T1000 (cell line): ENCODE data around the gene H3-3A.
"Not testable (repeated sequence)": the region's sequence is repeated elsewhere in the genome, so short reads cannot be mapped to it uniquely, and the experiment has no call there.

Experiments
- DNase-seq: peaks from one replicate; lab custom pipeline; 2025; ENCODE audit warnings: mixed read lengths; lab: John Stamatoyannopoulos, UW

The H3-3A gene

DNA sequence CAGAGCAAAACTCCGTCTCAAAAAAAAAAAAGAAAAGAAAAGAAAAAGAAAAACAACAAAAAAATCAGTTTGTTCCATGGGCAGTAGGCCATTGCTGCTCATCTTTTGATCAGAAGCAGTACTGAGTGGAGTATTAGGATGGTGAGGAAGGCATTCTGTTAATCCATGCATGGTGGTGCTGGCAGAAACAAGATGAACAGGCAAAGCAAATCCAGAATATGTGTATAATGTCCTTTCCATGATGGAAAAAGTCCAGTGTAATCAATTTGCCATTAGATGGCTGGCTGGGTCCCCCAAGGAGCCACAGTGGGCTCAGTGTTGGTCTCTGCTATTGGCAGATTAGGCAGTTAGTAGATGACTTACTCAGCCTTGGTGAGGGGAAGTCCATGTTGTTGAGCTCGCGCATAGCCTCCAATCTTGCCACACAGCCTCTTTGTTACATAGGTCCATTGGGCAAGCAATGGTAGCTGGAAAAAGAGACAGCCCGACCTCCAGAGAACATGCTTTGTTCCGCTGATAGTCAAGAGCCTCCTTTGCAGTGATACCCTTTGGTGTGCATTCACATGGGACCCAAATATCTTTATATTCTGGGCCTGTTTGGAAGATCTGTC is 23.3 kb downstream of the H3-3A start:
- no peak for DNase-seq

- DNase-seq, result no peak
Measured at GRCh38 chr1:226086776-226087175, 24.3 kb downstream of the H3-3A start.

- no peak for DNase-seq
Measured at GRCh38 chr1:226091461-226091860, 28.9 kb downstream of the H3-3A start.

DNA sequence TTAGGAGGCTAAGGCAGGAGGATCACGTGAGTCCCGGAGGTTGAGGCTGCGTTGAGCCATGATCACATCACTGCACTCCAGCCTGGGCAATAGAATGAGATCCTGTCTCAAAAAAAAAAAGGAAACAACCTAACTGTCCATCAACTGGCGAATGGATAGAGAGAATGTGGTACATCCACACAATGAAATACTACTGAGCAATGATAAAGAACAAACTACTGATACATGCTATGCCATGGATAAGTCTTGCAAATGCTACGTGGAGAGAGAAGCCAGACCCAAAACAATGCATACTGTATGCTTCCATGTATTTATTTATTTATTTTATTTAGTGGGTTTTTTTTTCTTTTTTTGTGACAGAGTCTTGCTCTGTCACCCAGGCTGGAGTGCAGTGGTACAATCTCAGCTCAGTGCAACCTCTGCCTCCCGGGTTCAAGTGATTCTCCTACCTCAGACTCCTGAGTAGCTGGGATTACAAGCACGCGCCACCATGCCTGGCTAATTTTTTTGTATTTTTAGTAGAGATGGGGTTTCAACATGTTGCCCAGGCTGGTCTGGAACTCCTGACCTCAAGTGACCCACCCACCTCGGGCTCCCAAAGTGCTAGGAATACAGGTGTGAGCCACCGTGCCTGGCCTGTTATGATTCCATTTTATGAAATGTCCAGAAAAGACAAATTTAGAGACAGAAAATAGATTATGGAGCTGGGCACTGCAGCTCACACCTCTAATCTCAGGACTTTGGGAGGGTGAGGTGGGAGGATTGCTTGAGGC is 29.7 kb downstream of the H3-3A start:
- DNase-seq, result not testable (repeated sequence)

DNA sequence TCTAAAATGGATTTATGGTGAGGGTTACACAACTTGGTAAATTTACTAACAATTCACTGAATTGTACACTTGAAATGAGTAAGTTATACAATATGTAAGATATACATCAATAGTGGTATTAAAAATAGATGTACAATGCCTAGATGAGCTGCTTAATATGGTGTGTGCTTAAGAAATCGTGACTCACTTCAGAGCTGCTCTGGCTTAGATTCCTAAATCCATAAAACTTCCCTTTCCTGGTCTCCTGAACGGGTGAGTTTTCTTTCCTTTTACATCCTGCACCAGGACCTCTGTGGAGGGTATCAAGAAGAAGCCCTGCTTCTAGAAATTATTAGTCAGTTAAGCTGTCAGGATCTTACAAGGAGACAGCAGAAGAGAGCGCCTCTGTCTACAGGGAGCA is 30.4 kb downstream of the H3-3A start:
- no peak for DNase-seq

- DNase-seq, result no peak
Measured at GRCh38 chr1:226093621-226094020, 31.1 kb downstream of the H3-3A start.

GRCh38 chr1:226094451-226094850 is 31.9 kb downstream of the H3-3A start:
- no peak for DNase-seq

- DNase-seq, result no peak
Measured at GRCh38 chr1:226095286-226095685, 32.8 kb downstream of the H3-3A start.

DNA sequence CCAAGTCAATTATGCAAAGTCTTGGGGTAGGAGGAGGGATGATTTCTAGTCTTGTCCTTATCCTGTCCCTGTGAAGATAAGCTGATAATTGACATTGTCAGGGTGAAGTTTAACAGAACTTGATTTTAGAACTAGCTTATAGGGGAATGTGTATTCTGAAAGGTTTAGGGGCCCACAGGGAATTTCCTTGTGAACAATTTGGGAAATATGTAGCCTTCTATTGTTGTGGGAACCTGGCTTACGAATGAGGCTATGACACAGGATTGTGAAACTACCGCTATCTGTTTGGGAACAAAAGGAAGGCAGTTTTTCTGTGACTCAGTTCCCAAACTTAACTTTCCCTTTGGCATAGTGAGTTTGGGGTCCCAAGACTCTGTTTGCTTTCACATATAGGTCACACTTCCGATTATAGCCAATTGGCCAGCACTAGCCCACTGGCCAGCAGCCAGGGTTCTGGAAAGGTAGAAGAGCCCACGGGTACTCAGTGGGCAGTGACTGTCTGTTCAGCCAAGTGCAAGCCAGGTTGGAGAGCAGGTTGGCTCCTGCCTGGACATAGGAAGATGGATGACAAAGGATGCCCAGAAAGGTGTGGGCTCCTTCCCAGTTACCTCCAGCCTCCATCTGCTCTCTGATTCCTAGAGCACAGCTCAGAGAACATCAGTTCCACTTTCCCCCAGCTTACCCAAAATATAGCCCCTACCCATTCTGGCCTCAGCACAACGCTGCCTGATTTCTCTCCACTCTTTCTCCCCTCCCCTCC is 35.5 kb downstream of the H3-3A start:
- no peak for DNase-seq

- DNase-seq, result no peak
Measured at GRCh38 chr1:226098870-226099835, 36.6 kb downstream of the H3-3A start.

DNA sequence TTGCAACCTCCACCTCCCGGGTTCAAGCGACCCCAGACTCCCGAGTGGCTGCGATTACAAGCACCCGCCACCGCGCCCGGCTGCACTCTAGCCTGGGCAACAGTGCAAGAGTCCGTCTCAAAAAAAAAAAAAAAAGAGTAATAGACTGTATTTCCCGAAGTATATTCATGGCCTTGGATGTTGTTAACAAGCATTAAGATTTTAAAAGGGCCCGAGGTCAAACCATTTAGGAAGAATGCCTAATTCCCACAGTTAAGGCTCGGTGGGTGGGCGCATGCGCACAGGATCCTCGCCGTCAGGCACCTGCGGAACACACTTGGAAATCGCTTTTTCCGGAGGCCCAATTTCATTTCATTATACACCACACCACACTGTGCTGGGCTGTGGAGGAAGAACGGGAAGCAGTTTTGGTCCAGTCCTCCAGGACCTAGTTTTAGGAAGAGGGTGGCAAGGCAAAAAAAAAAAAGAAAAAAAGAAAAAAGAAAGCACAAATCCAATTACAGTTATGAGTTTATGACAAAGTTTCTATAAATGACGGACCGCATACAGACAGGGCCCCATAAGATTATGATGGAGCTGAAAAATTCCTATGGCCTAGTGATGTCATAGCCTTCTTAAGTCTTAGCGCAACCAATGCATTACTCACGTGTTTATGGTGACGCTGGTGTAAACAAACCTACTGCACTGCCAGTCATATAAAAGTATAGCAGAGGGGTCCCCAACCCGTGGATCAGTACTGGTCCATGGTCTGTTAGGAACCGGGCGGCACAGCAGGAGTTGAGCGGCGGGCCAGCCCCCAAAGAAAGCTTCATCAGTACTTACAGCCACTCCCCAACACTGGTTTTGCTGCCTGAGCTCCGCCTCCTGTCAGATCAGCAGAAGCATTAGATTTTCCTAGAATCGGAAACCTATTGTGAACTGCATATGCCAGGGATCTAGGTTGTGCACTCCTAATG is 38.2 kb downstream of the H3-3A start:
- DNase-seq, result no peak

GRCh38 chr1:226104671-226105121 is 42.2 kb downstream of the H3-3A start:
- no peak for DNase-seq

- no peak for DNase-seq
Measured at GRCh38 chr1:226107471-226108460, 45.2 kb downstream of the H3-3A start.

GRCh38 chr1:226108935-226109828 is 46.7 kb downstream of the H3-3A start:
- no peak for DNase-seq

DNA sequence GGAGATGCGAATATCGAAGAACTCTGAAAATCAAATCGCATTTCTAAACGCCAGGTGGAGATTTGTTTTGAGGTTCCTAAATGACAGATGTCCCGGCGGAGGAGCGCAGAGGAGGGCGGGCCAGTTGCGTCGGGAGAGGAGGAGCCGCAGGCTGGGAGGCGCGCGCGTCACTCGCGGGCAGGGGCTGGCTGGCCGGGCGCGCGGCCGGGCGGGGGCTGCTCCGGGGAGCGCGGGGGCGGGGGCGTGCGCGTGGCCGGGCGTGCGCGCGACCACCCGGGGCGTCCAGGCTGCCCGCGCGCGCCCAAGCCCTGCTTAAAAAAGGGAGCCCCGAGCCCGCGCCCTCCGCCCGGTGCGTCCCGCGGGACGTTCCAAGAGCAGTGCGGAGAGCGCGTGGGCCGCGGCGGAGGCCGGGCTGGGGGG is 47.3 kb downstream of the H3-3A start:
- DNase-seq, result peak; percentile 66

- no peak for DNase-seq
Measured at GRCh38 chr1:226110249-226111097, 48.0 kb downstream of the H3-3A start.
